ENCODE measurements around the gene MKRN2. TPM values are rescaled to one million over a fixed set of nuclear protein-coding genes. Genes with fewer than 3 reads are reported as not detected.

MKRN2 gene
- total and polyA plus RNA-seq, 2 of the 13 experiments (the other 11 are each of a cell fraction or from before 2014, with no cell fraction given): 25.5 to 34.3 TPM

DNA sequence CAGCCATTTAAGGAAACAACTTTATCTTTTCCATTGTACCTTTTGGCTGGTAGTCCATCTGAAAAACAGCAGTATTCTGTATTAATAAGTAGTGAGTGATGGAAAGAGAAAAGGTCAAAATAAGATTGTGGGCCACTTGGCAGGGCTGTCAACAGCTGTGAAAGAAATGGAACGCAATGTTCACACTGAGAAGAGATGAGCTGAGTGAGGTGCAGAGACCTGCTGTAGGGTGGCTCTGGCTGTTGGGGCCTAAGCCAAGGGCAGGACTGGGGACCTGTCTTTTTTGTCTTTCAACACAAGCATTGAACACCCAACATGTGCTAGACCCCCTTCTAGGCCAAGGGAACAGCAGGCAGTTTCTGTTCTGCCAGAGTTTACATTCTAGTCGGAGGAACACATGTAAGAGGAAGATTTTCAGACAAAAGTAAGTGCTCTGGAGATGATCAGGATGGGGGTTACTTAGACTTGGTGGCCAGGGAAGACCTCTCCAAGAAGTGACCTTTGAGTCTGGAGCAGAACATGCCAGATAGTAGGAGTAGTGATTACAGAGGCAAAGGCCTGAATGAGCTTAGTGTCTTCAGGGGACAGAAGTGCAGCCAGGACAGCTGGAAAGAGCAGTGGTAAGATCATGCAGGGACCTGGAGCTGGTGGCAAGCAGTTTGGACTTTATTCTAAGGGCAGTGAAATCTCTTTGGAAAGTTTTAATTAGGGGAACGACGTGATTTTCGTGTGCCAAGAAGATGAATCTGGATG, 43.0 kb upstream of the MKRN2 start (continued):
- TF ChIP-seq, protein P1, sequence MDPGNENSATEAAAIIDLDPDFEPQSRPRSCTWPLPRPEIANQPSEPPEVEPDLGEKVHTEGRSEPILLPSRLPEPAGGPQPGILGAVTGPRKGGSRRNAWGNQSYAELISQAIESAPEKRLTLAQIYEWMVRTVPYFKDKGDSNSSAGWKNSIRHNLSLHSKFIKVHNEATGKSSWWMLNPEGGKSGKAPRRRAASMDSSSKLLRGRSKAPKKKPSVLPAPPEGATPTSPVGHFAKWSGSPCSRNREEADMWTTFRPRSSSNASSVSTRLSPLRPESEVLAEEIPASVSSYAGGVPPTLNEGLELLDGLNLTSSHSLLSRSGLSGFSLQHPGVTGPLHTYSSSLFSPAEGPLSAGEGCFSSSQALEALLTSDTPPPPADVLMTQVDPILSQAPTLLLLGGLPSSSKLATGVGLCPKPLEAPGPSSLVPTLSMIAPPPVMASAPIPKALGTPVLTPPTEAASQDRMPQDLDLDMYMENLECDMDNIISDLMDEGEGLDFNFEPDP (CRISPR knock-in tag; conservative IDR thresholded peaks at IDR 0.05): no peak
- no peak for TF ChIP-seq JUNB (CRISPR knock-in tag; IDR thresholded peaks at IDR 0.05; ENCODE audit: borderline replicate concordance)
- no peak for TF ChIP-seq POGZ (CRISPR knock-in tag; IDR thresholded peaks at IDR 0.05)

DNA sequence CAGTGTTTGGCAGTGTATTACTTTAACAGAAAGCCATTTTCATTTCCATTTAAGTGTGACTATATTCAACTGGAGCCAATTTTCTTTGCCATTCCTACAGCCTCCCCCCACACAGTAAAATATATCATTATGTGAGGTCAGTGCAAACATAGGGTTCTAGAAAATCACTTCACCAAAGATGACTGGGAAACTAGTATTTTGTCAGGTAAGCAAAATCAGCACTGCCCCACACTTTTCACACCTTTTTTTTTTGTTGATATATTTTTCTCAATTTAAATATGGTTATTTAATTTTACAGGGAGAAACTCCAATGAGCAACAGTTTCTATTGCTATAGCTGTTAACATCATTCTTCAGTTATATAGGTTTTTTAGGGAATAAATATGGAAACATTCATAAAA, 41.3 kb upstream of the MKRN2 start:
- POLR2A ChIA-PET: no interaction called here
- Histone ChIP-seq H3K4me1 (ENCODE audit: insufficient read depth, low read length) (peaks cover 9% of the 10 kb centered on the region), H3K4me3 (replicated peaks in 1 of 3; ENCODE audit: insufficient read depth in 1 of 3, low read depth in 2 of 3, low read length in 3 of 3) (no peak overlapping the region), H3K4me2 (ENCODE audit: low read depth, low read length) (no peak overlapping the region), H3K27me3 (ENCODE audit: control insufficient read depth in 1 of 2, insufficient read depth in 2 of 2, low read length in 2 of 2) (no peaks in the 10 kb centered on the region), H3K27ac (ENCODE audit: extremely low read length, insufficient read depth, low read length) (no peak overlapping the region), H3K36me3 (replicated peaks in 1 of 2; ENCODE audit: control insufficient read depth in 1 of 2, insufficient read depth in 2 of 2, low read length in 2 of 2) (peaks cover 2 to 6% of the 10 kb centered on the region in 2 experiments; a peak in 2 of 5 replicates), H3K79me2 (ENCODE audit: insufficient read depth, low read length) (no peaks in the 10 kb centered on the region), H3K9ac (ENCODE audit: insufficient read depth, low read depth, low read length) (no peak overlapping the region), H2AFZ (ENCODE audit: low read length) (no peak overlapping the region), H3K9me3 (ENCODE audit: low read length) (no peaks in the 10 kb centered on the region), H4K20me1 (ENCODE audit: insufficient read depth, low read length) (no peaks in the 10 kb centered on the region)
- in situ Hi-C loops (cut with HindIII; ENCODE audit: extremely low pct_ligation_motif_present, low pct_unique_long_range_greater_than_20kb): no loop called here
- intact Hi-C loops (cut with micrococcal nuclease; ENCODE audit: unreplicated experiment): no loop called here
- ATAC-seq (no peak), DNase-seq (ENCODE audit: low spot score) (no peak), FAIRE-seq (no peak)
- CTCF ChIA-PET (ENCODE audit: low intra/inter-chr PET ratio, low total read pairs): no interaction called here
- TF ChIP-seq MAFF (IDR thresholded peaks at IDR 0.05; ENCODE audit: low read depth, low read length): peak; percentile 82
- no peak for TF ChIP-seq ISL2 (CRISPR knock-in tag; IDR thresholded peaks at IDR 0.05)
- no peak for TF ChIP-seq HHEX (CRISPR knock-in tag; IDR thresholded peaks at IDR 0.05)
- peak; percentile 87 for TF ChIP-seq MAFK (conservative IDR thresholded peaks at IDR 0.05 in 1 of 2, IDR thresholded peaks at IDR 0.05 in 1 of 2; ENCODE audit: low read length in 2 of 2)
- TF ChIP-seq ZNF780A (CRISPR knock-in tag; IDR thresholded peaks at IDR 0.05): no peak
- no peak for TF ChIP-seq MXD3 (CRISPR knock-in tag; IDR thresholded peaks at IDR 0.05)
- TF ChIP-seq CBX2 (IDR thresholded peaks at IDR 0.05; ENCODE audit: low read depth, low read length): no peak
- no peak for TF ChIP-seq CBX2 (CRISPR knock-in tag; IDR thresholded peaks at IDR 0.05; ENCODE audit: low read depth)
- no TSS peak for BruUV-seq (replicated peaks)
